ENCODE results near the gene STAT1.

Gene STAT1

GRCh38 chr2:191030521-191031154 lies 16.7 kb upstream of the STAT1 start:
- no peaks in the 10 kb centered on the region for H3K9me3 ChIP-seq (replicated peaks; ENCODE audit: low read length)
- H3K4me3 ChIP-seq (ENCODE audit: low read length) = no peak overlapping the region
- no peaks in the 10 kb centered on the region for H3K36me3 ChIP-seq (ENCODE audit: insufficient read depth, low read length)
- H3K27me3 ChIP-seq (ENCODE audit: control insufficient read depth, insufficient read depth, low read length) = no peaks in the 10 kb centered on the region
- no peak overlapping the region for H3K9ac ChIP-seq (ENCODE audit: low read depth, low read length)
- H3K4me2 ChIP-seq (ENCODE audit: low read length) = peak overlapping the region; percentile 61
- peaks cover 9% of the 10 kb centered on the region for H3K4me1 ChIP-seq (ENCODE audit: control insufficient read depth, insufficient read depth, low read length)

- no peak overlapping the region for H3K4me2 ChIP-seq (ENCODE audit: low read length)
- peaks cover 9% of the 10 kb centered on the region for H3K4me1 ChIP-seq (ENCODE audit: control insufficient read depth, insufficient read depth, low read length)
- no peaks in the 10 kb centered on the region for H3K9me3 ChIP-seq (replicated peaks; ENCODE audit: low read length)
- no peaks in the 10 kb centered on the region for H3K27me3 ChIP-seq (ENCODE audit: control insufficient read depth, insufficient read depth, low read length)
- H3K4me3 ChIP-seq (ENCODE audit: low read length) = no peak overlapping the region
- H3K36me3 ChIP-seq (ENCODE audit: insufficient read depth, low read length) = no peaks in the 10 kb centered on the region
- no peak overlapping the region for H3K9ac ChIP-seq (ENCODE audit: low read depth, low read length)
Measured at GRCh38 chr2:191029280-191029950, 15.4 kb upstream of the STAT1 start.

GRCh38 chr2:191026377-191026776 lies 12.4 kb upstream of the STAT1 start:
- Histone ChIP-seq H3K4me1 (ENCODE audit: control insufficient read depth, insufficient read depth, low read length) (peaks cover 7% of the 10 kb centered on the region), H3K9ac (ENCODE audit: low read depth, low read length) (no peak overlapping the region), H3K9me3 (replicated peaks; ENCODE audit: low read length) (no peaks in the 10 kb centered on the region), H3K27me3 (ENCODE audit: control insufficient read depth, insufficient read depth, low read length) (no peaks in the 10 kb centered on the region), H3K4me2 (ENCODE audit: low read length) (no peak overlapping the region), H3K4me3 (ENCODE audit: low read length) (no peak overlapping the region), H3K36me3 (ENCODE audit: insufficient read depth, low read length) (no peaks in the 10 kb centered on the region)

GRCh38 chr2:191025135-191025534 lies 11.2 kb upstream of the STAT1 start:
- Histone ChIP-seq H3K4me3 (ENCODE audit: low read length) (no peak overlapping the region), H3K4me1 (ENCODE audit: control insufficient read depth, insufficient read depth, low read length) (peaks cover 9% of the 10 kb centered on the region), H3K27me3 (ENCODE audit: control insufficient read depth, insufficient read depth, low read length) (no peaks in the 10 kb centered on the region), H3K9ac (ENCODE audit: low read depth, low read length) (no peak overlapping the region), H3K4me2 (ENCODE audit: low read length) (no peak overlapping the region), H3K36me3 (ENCODE audit: insufficient read depth, low read length) (no peaks in the 10 kb centered on the region), H3K9me3 (replicated peaks; ENCODE audit: low read length) (no peaks in the 10 kb centered on the region)

GRCh38 chr2:191023235-191023679 lies 9.3 kb upstream of the STAT1 start:
- Histone ChIP-seq H3K27me3 (ENCODE audit: control insufficient read depth, insufficient read depth, low read length) (no peaks in the 10 kb centered on the region), H3K4me1 (ENCODE audit: control insufficient read depth, insufficient read depth, low read length) (peaks cover 9% of the 10 kb centered on the region), H3K4me3 (ENCODE audit: low read length) (no peak overlapping the region), H3K36me3 (ENCODE audit: insufficient read depth, low read length) (no peaks in the 10 kb centered on the region), H3K9ac (ENCODE audit: low read depth, low read length) (no peak overlapping the region), H3K4me2 (ENCODE audit: low read length) (no peak overlapping the region), H3K9me3 (replicated peaks; ENCODE audit: low read length) (no peaks in the 10 kb centered on the region)

- no peaks in the 10 kb centered on the region for H3K27me3 ChIP-seq (ENCODE audit: control insufficient read depth, insufficient read depth, low read length)
- H3K9ac ChIP-seq (ENCODE audit: low read depth, low read length) = peak overlapping the region; percentile 94
- H3K4me3 ChIP-seq (ENCODE audit: low read length) = peak overlapping the region; percentile 82
- no peaks in the 10 kb centered on the region for H3K36me3 ChIP-seq (ENCODE audit: insufficient read depth, low read length)
- peak overlapping the region; percentile 96 for H3K4me2 ChIP-seq (ENCODE audit: low read length)
- no peaks in the 10 kb centered on the region for H3K9me3 ChIP-seq (replicated peaks; ENCODE audit: low read length)
- peaks cover 9% of the 10 kb centered on the region for H3K4me1 ChIP-seq (ENCODE audit: control insufficient read depth, insufficient read depth, low read length)
Measured at GRCh38 chr2:191020742-191021381, 6.9 kb upstream of the STAT1 start.

- peak overlapping the region; percentile 96 for H3K4me2 ChIP-seq (ENCODE audit: low read length)
- no peaks in the 10 kb centered on the region for H3K36me3 ChIP-seq (ENCODE audit: insufficient read depth, low read length)
- no peaks in the 10 kb centered on the region for H3K9me3 ChIP-seq (replicated peaks; ENCODE audit: low read length)
- H3K4me3 ChIP-seq (ENCODE audit: low read length) = peak overlapping the region; percentile 82
- H3K27me3 ChIP-seq (ENCODE audit: control insufficient read depth, insufficient read depth, low read length) = no peaks in the 10 kb centered on the region
- peak overlapping the region; percentile 94 for H3K9ac ChIP-seq (ENCODE audit: low read depth, low read length)
- peaks cover 9% of the 10 kb centered on the region for H3K4me1 ChIP-seq (ENCODE audit: control insufficient read depth, insufficient read depth, low read length)
Measured at GRCh38 chr2:191020221-191020741, 6.3 kb upstream of the STAT1 start.

GRCh38 chr2:191019376-191019775 lies 5.4 kb upstream of the STAT1 start:
- no peak overlapping the region for H3K4me3 ChIP-seq (ENCODE audit: low read length)
- H3K4me2 ChIP-seq (ENCODE audit: low read length) = no peak overlapping the region
- H3K4me1 ChIP-seq (ENCODE audit: control insufficient read depth, insufficient read depth, low read length) = peaks cover 13% of the 10 kb centered on the region
- H3K36me3 ChIP-seq (ENCODE audit: insufficient read depth, low read length) = no peaks in the 10 kb centered on the region
- peak overlapping the region; percentile 94 for H3K9ac ChIP-seq (ENCODE audit: low read depth, low read length)
- H3K27me3 ChIP-seq (ENCODE audit: control insufficient read depth, insufficient read depth, low read length) = no peaks in the 10 kb centered on the region
- H3K9me3 ChIP-seq (replicated peaks; ENCODE audit: low read length) = no peaks in the 10 kb centered on the region

GRCh38 chr2:191018643-191019119 lies 4.7 kb upstream of the STAT1 start:
- Histone ChIP-seq H3K9me3 (replicated peaks; ENCODE audit: low read length) (no peaks in the 10 kb centered on the region), H3K4me1 (ENCODE audit: control insufficient read depth, insufficient read depth, low read length) (peaks cover 15% of the 10 kb centered on the region), H3K4me2 (ENCODE audit: low read length) (no peak overlapping the region), H3K27me3 (ENCODE audit: control insufficient read depth, insufficient read depth, low read length) (no peaks in the 10 kb centered on the region), H3K4me3 (ENCODE audit: low read length) (no peak overlapping the region), H3K36me3 (ENCODE audit: insufficient read depth, low read length) (no peaks in the 10 kb centered on the region), H3K9ac (ENCODE audit: low read depth, low read length) (no peak overlapping the region)

- Histone ChIP-seq H3K9ac (ENCODE audit: low read depth, low read length) (no peak overlapping the region), H3K4me1 (ENCODE audit: control insufficient read depth, insufficient read depth, low read length) (peaks cover 15% of the 10 kb centered on the region), H3K4me2 (ENCODE audit: low read length) (no peak overlapping the region), H3K4me3 (ENCODE audit: low read length) (no peak overlapping the region), H3K36me3 (ENCODE audit: insufficient read depth, low read length) (no peaks in the 10 kb centered on the region), H3K27me3 (ENCODE audit: control insufficient read depth, insufficient read depth, low read length) (no peaks in the 10 kb centered on the region), H3K9me3 (replicated peaks; ENCODE audit: low read length) (no peaks in the 10 kb centered on the region)
Measured at GRCh38 chr2:191018048-191018447, 4.1 kb upstream of the STAT1 start.

GRCh38 chr2:191015831-191016230 lies 1.9 kb upstream of the STAT1 start:
- Histone ChIP-seq H3K9ac (ENCODE audit: low read depth, low read length) (no peak overlapping the region), H3K9me3 (replicated peaks; ENCODE audit: low read length) (no peaks in the 10 kb centered on the region), H3K27me3 (ENCODE audit: control insufficient read depth, insufficient read depth, low read length) (no peaks in the 10 kb centered on the region), H3K4me1 (ENCODE audit: control insufficient read depth, insufficient read depth, low read length) (peaks cover 18% of the 10 kb centered on the region), H3K4me2 (ENCODE audit: low read length) (no peak overlapping the region), H3K4me3 (ENCODE audit: low read length) (no peak overlapping the region), H3K36me3 (ENCODE audit: insufficient read depth, low read length) (peaks cover 7% of the 10 kb centered on the region)

All from skeletal muscle satellite cell (primary cell).